Measurements from ENCODE around the gene EYS.

Gene EYS

DNA sequence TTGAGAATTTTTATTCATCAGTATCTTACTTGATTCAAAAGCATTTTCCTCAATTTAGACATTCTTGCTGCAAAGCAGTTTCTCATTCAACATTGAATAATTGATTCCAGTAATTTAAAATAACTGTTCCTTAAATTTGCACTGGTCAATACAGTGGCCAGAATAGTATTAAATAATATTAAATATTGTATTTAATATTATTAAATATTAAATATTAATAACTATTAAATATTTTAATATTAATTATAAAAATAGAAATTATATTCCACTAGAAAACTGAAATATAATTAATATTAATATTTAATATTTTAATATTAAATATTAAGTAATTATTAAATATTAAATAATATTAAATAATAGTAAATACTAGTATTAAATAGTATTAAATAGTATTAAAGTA, 758.8 kb downstream of the EYS start:
- no peak for DNase-seq (ENCODE audit: low read depth, low spot score)
- TF ChIP-seq, protein P1, sequence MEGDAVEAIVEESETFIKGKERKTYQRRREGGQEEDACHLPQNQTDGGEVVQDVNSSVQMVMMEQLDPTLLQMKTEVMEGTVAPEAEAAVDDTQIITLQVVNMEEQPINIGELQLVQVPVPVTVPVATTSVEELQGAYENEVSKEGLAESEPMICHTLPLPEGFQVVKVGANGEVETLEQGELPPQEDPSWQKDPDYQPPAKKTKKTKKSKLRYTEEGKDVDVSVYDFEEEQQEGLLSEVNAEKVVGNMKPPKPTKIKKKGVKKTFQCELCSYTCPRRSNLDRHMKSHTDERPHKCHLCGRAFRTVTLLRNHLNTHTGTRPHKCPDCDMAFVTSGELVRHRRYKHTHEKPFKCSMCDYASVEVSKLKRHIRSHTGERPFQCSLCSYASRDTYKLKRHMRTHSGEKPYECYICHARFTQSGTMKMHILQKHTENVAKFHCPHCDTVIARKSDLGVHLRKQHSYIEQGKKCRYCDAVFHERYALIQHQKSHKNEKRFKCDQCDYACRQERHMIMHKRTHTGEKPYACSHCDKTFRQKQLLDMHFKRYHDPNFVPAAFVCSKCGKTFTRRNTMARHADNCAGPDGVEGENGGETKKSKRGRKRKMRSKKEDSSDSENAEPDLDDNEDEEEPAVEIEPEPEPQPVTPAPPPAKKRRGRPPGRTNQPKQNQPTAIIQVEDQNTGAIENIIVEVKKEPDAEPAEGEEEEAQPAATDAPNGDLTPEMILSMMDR (IDR thresholded peaks at IDR 0.05; ENCODE audit: low read depth, low read length): no peak
- in situ Hi-C loops (cut with HindIII; ENCODE audit: low sequenced_read_pairs): no loop called here
- H3K4me3 ChIP-seq (ENCODE audit: low read depth, low read length): no peak overlapping the region

DNA sequence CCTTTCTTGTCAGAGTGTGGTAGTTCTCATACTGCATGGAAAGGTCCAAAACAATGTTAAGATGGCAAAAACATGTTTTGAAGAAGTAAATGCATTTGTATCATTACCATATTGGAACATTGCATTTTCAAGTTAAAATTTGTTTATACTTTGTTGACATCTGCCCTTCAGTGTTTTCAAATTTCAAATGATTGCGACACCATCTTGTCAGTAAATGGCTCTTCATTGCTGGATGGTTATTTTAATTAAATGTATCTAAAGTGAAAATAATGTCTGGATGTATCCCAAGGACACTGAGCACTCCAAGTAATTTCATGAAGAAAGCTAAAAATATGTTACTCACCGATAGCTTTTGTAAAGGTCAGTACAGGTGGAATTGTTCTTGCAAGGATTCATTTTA, 761.6 kb downstream of the EYS start:
- TF ChIP-seq, protein P1 (IDR thresholded peaks at IDR 0.05; ENCODE audit: low read depth, low read length): no peak
- DNase-seq (ENCODE audit: low read depth, low spot score): no peak
- H3K4me3 ChIP-seq (ENCODE audit: low read depth, low read length): no peak overlapping the region
- in situ Hi-C loops (cut with HindIII; ENCODE audit: low sequenced_read_pairs): no loop called here

DNA sequence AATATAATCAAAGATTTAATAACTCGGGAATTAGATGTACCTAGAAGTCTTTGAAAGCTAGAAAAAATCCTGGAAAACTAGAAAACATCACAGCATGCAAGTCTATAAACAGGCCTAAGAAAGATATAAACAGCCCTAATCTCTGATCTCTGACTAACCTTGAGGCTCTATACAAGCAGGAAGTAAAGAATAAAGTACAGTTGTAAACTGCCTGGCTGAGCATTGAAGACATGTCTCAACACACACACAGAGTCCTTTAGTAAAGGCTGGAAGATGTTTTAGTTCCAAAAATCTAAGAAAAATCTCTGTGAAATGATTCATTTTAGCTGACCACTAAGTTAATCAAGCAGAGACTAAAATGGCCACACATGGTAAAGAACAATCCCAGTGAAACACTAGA, 774.5 kb downstream of the EYS start:
- TF ChIP-seq, protein P1 (IDR thresholded peaks at IDR 0.05; ENCODE audit: low read depth, low read length): no peak
- no peak for DNase-seq (ENCODE audit: low read depth, low spot score)
- no peak overlapping the region for H3K4me3 ChIP-seq (ENCODE audit: low read depth, low read length)
- in situ Hi-C loops (cut with HindIII; ENCODE audit: low sequenced_read_pairs): no loop called here

DNA sequence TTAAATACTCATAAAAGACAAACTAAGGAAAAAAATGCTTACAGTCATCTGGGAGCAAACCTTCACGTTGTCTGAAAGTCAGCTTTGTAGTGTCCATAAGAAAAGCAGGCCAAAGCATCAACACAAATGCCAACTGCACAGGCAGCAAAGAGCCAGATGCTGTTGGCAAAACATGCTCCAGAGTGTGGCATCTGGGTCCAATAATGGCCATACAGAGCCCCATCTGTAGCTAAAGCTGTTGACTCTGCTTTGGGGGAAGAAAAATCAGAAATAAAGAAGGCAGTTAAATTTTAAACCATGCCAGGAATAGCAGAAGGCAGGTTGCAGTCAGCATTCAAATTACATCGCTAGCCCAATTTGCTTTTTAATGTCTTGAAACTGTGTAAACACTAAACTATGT, 776.3 kb downstream of the EYS start:
- TF ChIP-seq, protein P1 (IDR thresholded peaks at IDR 0.05; ENCODE audit: low read depth, low read length): no peak
- in situ Hi-C loops (cut with HindIII; ENCODE audit: low sequenced_read_pairs): no loop called here
- no peak for DNase-seq (ENCODE audit: low read depth, low spot score)
- no peak overlapping the region for H3K4me3 ChIP-seq (ENCODE audit: low read depth, low read length)

DNA sequence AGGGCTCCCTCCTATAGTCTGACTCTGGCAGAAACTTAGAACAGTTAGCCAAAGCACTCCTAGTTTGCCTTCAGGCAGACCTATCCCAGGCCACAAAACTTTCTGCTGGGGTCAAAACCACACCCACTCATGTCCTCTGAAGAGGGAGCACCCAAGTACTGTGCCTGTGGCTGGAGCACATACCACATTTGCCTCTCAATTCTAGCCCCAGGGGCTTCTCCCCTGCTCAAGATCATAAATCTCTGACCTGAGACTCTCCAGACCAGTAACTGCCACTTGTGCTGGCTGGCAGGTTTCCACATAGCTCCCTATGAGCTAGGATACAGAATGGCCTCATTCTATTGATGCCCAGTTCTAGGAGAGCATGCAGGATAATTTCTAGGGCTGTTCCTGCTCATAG, 781.0 kb downstream of the EYS start:
- TF ChIP-seq, protein P1 (IDR thresholded peaks at IDR 0.05; ENCODE audit: low read depth, low read length): no peak
- in situ Hi-C loops (cut with HindIII; ENCODE audit: low sequenced_read_pairs): no loop called here
- no peak for DNase-seq (ENCODE audit: low read depth, low spot score)
- no peak overlapping the region for H3K4me3 ChIP-seq (ENCODE audit: low read depth, low read length)

DNA sequence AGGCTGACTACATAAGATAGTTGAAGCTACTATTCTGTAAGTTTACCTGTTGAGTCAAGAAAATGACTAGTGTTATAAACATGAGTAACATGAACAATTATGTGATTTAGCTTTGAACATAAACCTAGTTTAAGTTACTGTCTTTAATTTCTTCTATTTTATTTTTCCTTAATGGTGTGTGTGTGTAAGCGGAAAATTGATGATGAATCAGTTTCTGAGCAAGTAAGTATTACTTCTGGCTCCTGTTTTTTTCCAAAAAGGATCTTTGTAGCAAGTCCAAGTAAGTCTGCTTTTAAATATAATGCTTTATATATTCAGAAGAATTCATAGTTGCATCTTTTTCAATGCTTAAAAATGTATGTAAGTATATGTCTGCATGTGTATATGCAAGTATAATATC, 786.8 kb downstream of the EYS start:
- in situ Hi-C loops (cut with HindIII; ENCODE audit: low sequenced_read_pairs): no loop called here
- TF ChIP-seq, protein P1 (IDR thresholded peaks at IDR 0.05; ENCODE audit: low read depth, low read length): no peak
- no peak overlapping the region for H3K4me3 ChIP-seq (ENCODE audit: low read depth, low read length)
- no peak for DNase-seq (ENCODE audit: low read depth, low spot score)

DNA sequence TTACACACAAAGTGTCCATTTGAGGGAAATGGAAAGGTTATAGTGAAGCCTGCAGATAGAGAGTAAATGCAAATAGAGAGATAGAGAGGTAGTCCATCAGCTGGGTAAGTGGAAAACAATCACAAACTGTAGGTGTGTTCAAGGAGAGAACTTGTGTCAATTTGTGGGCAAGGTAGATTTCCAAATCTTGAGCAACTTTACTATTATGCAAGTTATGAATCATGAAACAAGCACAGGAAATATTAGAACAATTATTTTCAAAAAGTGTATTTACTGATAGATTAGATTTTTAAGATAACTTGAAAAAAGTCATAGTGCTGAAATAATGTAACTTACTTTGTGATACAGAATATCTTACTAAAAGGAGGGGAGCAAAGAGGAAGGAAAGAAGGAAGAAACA, 792.9 kb downstream of the EYS start:
- no peak overlapping the region for H3K4me3 ChIP-seq (ENCODE audit: low read depth, low read length)
- TF ChIP-seq, protein P1 (IDR thresholded peaks at IDR 0.05; ENCODE audit: low read depth, low read length): no peak
- in situ Hi-C loops (cut with HindIII; ENCODE audit: low sequenced_read_pairs): no loop called here
- DNase-seq (ENCODE audit: low read depth, low spot score): no peak
